ENCODE data around the gene IKZF2.

The IKZF2 gene

DNA sequence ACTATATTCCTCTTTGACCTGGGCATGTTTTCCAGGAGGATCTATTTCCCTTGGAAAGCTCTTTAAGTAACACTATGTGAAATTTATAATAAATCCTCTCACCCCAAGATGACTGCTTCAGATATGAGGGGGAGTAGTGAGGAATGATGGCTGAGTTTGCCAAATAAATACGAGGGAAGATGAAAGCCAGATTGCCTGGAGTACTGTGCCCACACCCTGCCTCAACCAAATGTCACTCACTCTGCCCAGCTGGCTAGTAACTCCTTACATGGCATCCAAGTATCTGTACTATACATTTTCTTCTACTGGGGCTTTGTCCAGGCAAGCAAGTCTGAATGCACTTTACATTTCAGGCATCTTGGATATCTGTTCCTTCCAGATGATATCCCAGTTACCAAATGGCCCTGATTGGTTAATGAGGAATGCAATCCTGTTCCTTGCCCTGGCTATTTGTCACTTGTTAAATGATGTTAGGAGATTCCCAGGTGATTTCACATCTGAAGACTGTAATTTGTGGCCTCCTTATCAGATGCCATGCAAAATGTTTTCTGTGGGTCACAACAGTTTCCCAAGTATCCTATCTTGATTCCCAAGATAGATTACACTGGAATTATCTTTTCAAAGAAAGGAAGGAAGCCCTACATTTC lies 191.8 kb downstream of the IKZF2 start:
- peak in 25 of 58 donors; percentile 0 to 51 (median 12) for DNase-seq

DNA sequence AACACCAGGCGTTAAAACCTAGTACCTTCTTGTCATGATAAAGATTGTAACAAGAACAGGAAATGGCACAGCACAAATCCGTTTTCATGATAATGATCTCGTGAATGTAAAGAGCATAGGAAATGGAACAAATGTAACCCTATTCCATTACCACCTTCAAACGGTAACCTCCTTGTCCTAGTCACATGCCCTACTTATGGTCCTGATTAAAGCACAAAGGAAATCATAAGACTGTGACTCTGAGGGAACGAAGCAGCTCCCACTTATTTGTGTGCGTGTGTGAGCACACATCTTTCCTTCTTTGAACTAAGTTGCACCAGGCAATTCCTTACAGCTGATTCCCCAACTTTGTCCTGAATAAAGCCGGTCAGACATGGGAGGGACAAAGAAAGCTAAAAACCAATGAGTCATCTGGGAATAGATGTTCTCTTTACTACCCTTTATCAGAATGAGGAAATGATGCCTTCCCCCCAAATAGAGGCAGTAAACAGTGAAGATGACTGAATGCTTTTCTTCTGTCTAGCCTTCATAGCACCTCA lies 192.6 kb downstream of the IKZF2 start:
- no peak for DNase-seq

DNA sequence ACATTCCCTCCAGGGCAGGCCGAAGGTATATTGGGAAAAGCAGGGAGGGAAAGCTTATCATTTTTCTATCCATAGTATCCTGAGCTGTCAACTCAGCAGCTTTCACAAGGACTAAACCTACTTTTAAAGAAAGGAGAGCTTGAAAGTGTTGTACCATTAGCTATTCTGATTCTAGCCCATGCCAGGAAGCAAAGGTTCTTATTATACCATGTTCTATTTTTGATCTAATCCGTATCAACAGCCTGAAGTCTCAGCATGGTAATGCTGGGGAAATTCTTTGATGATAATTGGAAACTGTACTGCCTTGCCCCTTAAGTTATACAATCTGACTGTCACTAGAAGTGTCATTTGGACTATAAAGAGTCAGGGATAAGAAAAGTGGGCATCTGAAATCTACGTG lies 193.3 kb downstream of the IKZF2 start:
- no peak for DNase-seq

DNA sequence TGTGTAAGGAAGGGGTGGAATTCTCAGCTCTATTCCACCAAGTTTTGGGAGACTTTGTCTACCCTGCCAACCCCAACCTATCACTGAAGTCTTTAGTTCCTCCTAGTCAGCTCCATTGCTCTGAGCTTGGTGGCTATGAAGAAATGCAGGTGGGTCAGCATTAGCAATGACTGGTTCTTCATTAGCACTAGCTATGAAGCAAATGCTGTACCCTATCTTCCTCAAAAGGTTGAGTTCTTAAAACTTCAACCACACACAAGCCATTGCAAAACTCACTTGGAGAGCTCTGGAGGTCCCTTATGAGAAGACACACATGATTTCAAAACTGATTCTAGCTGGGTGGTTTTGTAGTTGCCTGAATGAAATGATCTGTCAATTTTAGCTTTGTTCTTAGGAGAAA lies 193.8 kb downstream of the IKZF2 start:
- DNase-seq, result no peak

DNA sequence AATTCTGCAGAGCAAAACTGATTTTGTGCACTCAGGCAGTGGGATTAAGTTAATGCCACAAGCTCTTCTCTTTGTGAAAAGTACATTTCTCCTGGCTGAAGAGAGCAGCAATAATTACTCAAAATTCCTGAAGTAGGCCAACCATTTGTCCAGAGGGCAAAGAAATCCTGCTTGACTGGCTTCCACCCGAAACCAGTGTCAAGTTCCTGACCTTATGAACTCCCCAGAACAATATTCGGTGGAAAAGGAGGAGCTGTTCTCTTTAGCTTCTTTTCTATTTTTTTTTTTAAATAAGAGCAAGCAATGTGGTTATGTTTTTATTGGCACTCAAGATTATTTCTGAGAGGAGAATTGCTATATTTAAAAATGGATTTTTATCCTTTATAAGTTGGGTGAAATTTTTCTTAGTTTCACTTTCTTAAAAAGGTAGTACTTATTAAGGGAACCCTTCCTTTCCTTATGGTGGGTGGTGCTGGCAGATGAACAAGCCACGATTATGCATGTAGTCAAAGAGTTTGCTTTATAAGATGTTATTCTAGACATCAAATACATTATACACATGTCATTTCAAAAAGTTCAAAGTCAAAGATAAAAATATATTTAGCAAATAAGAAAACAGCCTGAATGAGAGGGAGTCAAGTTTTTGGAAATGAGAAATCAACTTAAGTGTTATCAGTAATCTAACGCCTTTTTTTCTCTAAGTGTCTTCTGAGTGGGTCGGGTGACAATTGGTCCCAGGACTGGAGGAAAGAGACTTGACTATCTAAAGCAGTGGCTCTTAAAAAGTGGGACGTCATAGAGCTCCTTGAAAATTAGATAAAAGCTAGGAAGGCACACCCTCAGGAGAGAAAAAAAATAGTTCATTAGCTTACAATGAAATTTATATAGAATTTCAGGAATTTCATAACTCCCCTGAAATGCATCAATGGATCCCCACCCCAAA lies 194.5 kb downstream of the IKZF2 start:
- DNase-seq, result no peak

DNA sequence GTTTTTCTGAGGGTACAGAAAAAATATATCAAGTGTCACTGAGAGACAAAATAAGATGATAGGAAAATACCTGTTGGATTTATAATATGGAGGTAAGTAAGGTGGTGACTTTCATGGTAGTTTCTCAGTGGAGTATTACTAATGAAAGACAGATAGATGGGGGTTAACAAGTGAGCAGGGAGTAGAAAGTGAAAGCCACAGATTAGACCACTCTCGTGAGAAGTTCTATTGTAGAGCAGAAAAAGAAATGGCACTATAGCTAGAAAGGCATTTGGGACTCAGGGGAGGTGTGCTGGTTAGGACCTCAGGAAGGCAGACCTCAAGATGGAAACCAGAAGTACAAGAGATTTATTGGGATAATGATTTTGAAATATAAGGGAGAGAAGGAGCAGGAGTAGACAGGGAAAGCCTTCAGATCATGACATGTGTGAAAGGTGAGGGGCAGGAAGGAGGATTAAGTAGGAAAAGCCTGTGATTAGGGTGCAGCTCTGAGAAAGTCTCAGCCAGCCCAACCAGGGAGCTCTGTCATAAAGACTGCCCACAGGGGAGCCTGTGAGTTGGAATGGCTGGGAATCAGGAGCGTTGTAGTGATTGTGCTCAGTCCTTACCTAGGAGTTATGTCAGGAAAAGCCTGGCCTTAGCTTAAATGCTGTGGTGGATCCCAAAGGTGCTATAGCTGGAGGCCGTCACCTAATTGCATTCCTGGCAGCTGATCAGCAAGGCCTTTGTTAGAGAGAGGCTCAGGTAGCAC lies 198.1 kb downstream of the IKZF2 start:
- DNase-seq, result no peak

DNA sequence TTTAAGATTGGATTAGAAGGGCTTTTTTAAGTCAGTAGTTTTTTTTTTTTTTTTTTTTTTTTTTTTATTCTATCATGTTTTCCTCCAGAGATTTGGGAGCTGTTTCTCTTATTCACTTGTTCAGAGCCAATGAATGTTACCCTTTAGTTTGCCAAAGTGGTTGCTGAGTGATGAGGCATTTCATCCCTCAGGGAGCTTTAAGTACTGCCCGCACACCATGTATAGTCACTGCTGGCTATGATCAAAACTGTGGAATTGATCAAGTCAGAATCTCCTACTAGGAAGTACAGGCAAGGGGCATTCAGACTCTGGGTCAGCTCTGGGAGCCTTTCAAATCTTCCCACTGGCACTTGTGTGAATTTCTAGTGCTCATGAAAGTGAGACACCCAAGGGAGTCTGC lies 201.6 kb downstream of the IKZF2 start:
- DNase-seq, result no peak
